Mesendoderm (in vitro differentiated cells): Measurements from ENCODE around the gene HS6ST1.

Source experiments
- DNase-seq: peaks from one replicate; pipeline ENCODE4 v3.0.0; 2013
- H2AK5ac ChIP-seq: 2 replicates; pipeline ENCODE4 v1.6.1; 2013; ENCODE audit warnings: low read length, inconsistent platforms
- H2BK120ac ChIP-seq: 2 replicates; pipeline ENCODE4 v1.6.1; 2013; ENCODE audit warnings: low read depth, mild to moderate bottlenecking, low read length, moderate library complexity, mixed read lengths
- H2BK15ac ChIP-seq: replicated peaks from 2 replicates; pipeline ENCODE4 v1.6.1; 2013; ENCODE audit warnings: low read depth, mild to moderate bottlenecking, moderate library complexity
- H2BK5ac ChIP-seq: 2 replicates; pipeline ENCODE4 v1.6.1; 2013; ENCODE audit warnings: low read length, inconsistent platforms
- H3K18ac ChIP-seq: 2 replicates; pipeline ENCODE4 v1.6.1; 2013; ENCODE audit warnings: mild to moderate bottlenecking, low read length, mixed read lengths
- H3K23ac ChIP-seq: one replicate; pipeline ENCODE4 v1.6.1; 2013; ENCODE audit warnings: low read length
- H3K27ac ChIP-seq: 2 replicates; pipeline ENCODE4 v1.5.1; 2013; ENCODE audit warnings: low read depth, mild to moderate bottlenecking, inconsistent platforms, low read length, moderate library complexity
- H3K27me3 ChIP-seq: 2 replicates; pipeline ENCODE4 v1.6.1; 2013; ENCODE audit warnings: low read length, control low read depth, mild to moderate bottlenecking, inconsistent platforms; ENCODE audit not compliant: insufficient read depth, poor library complexity
- H3K36me3 ChIP-seq: 2 replicates; pipeline ENCODE4 v1.6.1; 2013; ENCODE audit warnings: low read length, inconsistent platforms; ENCODE audit not compliant: control insufficient read depth, insufficient read depth
- H3K4ac ChIP-seq: one replicate; pipeline ENCODE4 v1.6.1; 2013; ENCODE audit warnings: low read depth, mild to moderate bottlenecking, low read length, moderate library complexity
- H3K4me1 ChIP-seq: 2 replicates; pipeline ENCODE4 v1.6.1; 2013; ENCODE audit warnings: low read depth, low read length, inconsistent platforms; ENCODE audit not compliant: control insufficient read depth
- H3K4me2 ChIP-seq: 2 replicates; pipeline ENCODE4 v1.6.1; 2013; ENCODE audit warnings: low read length
- H3K4me3 ChIP-seq: 2 replicates; pipeline ENCODE4 v1.5.1; 2013; ENCODE audit warnings: mild to moderate bottlenecking, low read length
- H3K56ac ChIP-seq: one replicate; pipeline ENCODE4 v1.6.1; 2013; ENCODE audit warnings: low read length
- H3K79me1 ChIP-seq: 2 replicates; pipeline ENCODE4 v1.6.1; 2013; ENCODE audit warnings: low read length, inconsistent platforms
- H3K79me2 ChIP-seq: 2 replicates; pipeline ENCODE4 v1.6.1; 2013; ENCODE audit warnings: mild to moderate bottlenecking, low read length; ENCODE audit not compliant: control insufficient read depth, insufficient read depth
- H3K9ac ChIP-seq: 2 replicates; pipeline ENCODE4 v1.6.1; 2013; ENCODE audit warnings: low read length, inconsistent platforms
- H4K5ac ChIP-seq: one replicate; pipeline ENCODE4 v1.6.1; 2013; ENCODE audit warnings: low read length
- H4K8ac ChIP-seq: one replicate; pipeline ENCODE4 v1.6.1; 2013; ENCODE audit warnings: low read depth, mild to moderate bottlenecking, control low read depth, low read length, moderate library complexity
- WGBS: extraction: QIAGEN DNeasy Blood & Tissue Kit; methylation state at CpG from one replicate; pipeline ENCODE4 v1.1.7; 2013; ENCODE audit warnings: low lambda C conversion rate, missing lambda C conversion rate; ENCODE audit not compliant: insufficient coverage; ENCODE audit errors: extremely low coverage; 5-methylcytosine and 5-hydroxymethylcytosine counted together

The HS6ST1 gene

GRCh38 chr2:128341621-128342020 lies 23.0 kb upstream of the HS6ST1 start:
- no peak overlapping the region for H3K4me3 ChIP-seq
- H2BK15ac ChIP-seq = no peak overlapping the region
- H3K56ac ChIP-seq = no peak overlapping the region
- no peak overlapping the region for H3K23ac ChIP-seq
- H2BK120ac ChIP-seq = no peak overlapping the region
- H2BK5ac ChIP-seq = no peak overlapping the region
- no peaks in the 10 kb centered on the region for H3K36me3 ChIP-seq
- H3K4me2 ChIP-seq = no peak overlapping the region
- H4K5ac ChIP-seq = no peak overlapping the region
- H3K4me1 ChIP-seq = no peaks in the 10 kb centered on the region
- WGBS = no CpG with 5 or more reads among the region's 3 CpGs
- H3K79me1 ChIP-seq = no peaks in the 10 kb centered on the region
- no peak overlapping the region for H3K9ac ChIP-seq
- no peaks in the 10 kb centered on the region for H3K79me2 ChIP-seq
- no peak overlapping the region for H2AK5ac ChIP-seq
- no peak overlapping the region for H4K8ac ChIP-seq
- no peak for DNase-seq
- H3K27me3 ChIP-seq = no peaks in the 10 kb centered on the region
- no peak overlapping the region for H3K4ac ChIP-seq
- no peak overlapping the region for H3K18ac ChIP-seq
- no peak overlapping the region for H3K27ac ChIP-seq

DNA sequence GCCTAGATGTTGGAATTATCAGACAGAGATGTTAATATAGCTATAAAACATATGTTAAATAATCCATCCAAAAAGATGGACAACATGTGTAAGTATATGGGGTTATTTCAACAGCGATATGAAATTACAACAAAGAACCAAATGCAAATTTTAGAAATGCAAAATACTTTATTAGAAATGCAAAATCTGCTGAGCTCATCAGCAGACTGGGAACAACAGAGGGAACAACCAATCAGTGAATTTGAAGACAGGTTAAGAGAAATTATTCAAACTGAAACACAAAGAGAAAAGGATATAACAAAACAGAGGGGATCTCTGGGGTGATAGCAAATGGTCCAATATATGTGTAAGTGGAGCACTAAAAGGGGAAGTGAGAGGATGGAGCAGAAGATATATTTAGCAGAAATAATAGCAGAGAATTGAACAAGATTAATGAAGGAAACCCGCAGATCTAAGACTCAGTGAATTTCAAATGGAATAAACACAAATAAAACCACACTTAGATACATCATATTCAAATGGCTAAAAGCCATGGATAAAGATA lies 13.5 kb upstream of the HS6ST1 start:
- H3K79me1 ChIP-seq = no peaks in the 10 kb centered on the region
- H4K5ac ChIP-seq = no peak overlapping the region
- H2BK5ac ChIP-seq = no peak overlapping the region
- H3K18ac ChIP-seq = no peak overlapping the region
- no peaks in the 10 kb centered on the region for H3K79me2 ChIP-seq
- no peak overlapping the region for H3K23ac ChIP-seq
- H3K27me3 ChIP-seq = no peaks in the 10 kb centered on the region
- no peak for DNase-seq
- H3K4ac ChIP-seq = no peak overlapping the region
- no peak overlapping the region for H3K56ac ChIP-seq
- no peak overlapping the region for H3K4me2 ChIP-seq
- H2BK120ac ChIP-seq = no peak overlapping the region
- no peaks in the 10 kb centered on the region for H3K36me3 ChIP-seq
- H3K4me1 ChIP-seq = no peaks in the 10 kb centered on the region
- H4K8ac ChIP-seq = no peak overlapping the region
- H3K27ac ChIP-seq = no peak overlapping the region
- WGBS = no CpG with 5 or more reads among the region's 2 CpGs
- H3K9ac ChIP-seq = no peak overlapping the region
- no peak overlapping the region for H3K4me3 ChIP-seq
- no peak overlapping the region for H2AK5ac ChIP-seq
- H2BK15ac ChIP-seq = no peak overlapping the region

DNA sequence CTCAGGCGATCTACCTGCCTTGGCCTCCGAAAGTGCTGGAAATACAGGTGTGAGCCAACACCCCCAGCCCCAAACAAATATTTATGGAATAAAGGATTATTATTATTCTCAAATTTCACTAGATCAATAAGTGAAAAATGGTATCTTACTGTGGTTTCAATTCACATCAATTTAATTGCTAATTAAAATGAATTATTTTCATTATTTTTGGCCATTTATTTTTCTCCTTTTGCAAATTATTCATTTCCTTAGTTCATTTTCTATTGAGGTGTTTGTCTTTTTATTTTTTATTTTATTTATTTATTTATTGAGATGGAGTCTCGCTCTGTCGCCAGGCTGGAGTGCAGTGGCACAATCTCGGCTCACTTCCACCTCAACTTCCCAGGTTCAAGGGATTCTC lies 11.9 kb upstream of the HS6ST1 start:
- no peak overlapping the region for H3K56ac ChIP-seq
- no peak for DNase-seq
- no peak overlapping the region for H3K18ac ChIP-seq
- no peaks in the 10 kb centered on the region for H3K27me3 ChIP-seq
- H2BK5ac ChIP-seq = no peak overlapping the region
- H2AK5ac ChIP-seq = no peak overlapping the region
- no peak overlapping the region for H3K4ac ChIP-seq
- WGBS = no CpG with 5 or more reads among the region's 5 CpGs
- H4K5ac ChIP-seq = no peak overlapping the region
- no peak overlapping the region for H3K4me2 ChIP-seq
- H3K27ac ChIP-seq = no peak overlapping the region
- no peak overlapping the region for H4K8ac ChIP-seq
- H3K9ac ChIP-seq = no peak overlapping the region
- no peak overlapping the region for H2BK120ac ChIP-seq
- H2BK15ac ChIP-seq = no peak overlapping the region
- no peaks in the 10 kb centered on the region for H3K4me1 ChIP-seq
- no peaks in the 10 kb centered on the region for H3K79me1 ChIP-seq
- H3K36me3 ChIP-seq = no peaks in the 10 kb centered on the region
- H3K79me2 ChIP-seq = no peaks in the 10 kb centered on the region
- no peak overlapping the region for H3K23ac ChIP-seq
- no peak overlapping the region for H3K4me3 ChIP-seq

DNA sequence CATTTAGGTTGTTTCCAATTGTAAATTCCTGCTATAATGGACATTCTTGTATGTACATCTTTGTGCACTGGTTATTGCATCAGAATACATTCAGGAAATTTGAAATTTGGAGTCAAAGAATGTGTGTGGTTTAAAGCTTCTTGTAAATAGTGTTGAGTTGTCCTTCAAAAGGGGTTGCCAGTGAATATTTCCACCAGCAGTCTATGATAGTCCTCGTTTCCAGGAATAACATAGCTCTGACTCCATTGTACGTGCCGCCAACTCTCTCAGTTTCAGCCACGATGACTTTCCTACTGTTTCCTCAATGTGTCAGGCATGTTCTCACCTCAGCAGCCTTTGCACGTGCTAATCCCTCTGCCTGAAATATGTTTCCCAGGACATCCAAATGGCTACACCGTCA lies 10.9 kb upstream of the HS6ST1 start:
- no CpG with 5 or more reads among the region's 6 CpGs for WGBS
- no peak overlapping the region for H2BK120ac ChIP-seq
- H2BK15ac ChIP-seq = no peak overlapping the region
- H3K23ac ChIP-seq = no peak overlapping the region
- no peak overlapping the region for H2AK5ac ChIP-seq
- H3K4ac ChIP-seq = no peak overlapping the region
- H3K18ac ChIP-seq = no peak overlapping the region
- H4K8ac ChIP-seq = no peak overlapping the region
- H3K36me3 ChIP-seq = no peaks in the 10 kb centered on the region
- H4K5ac ChIP-seq = no peak overlapping the region
- no peak overlapping the region for H2BK5ac ChIP-seq
- no peak for DNase-seq
- H3K9ac ChIP-seq = no peak overlapping the region
- H3K56ac ChIP-seq = no peak overlapping the region
- H3K79me1 ChIP-seq = no peaks in the 10 kb centered on the region
- no peak overlapping the region for H3K4me2 ChIP-seq
- H3K4me3 ChIP-seq = no peak overlapping the region
- no peak overlapping the region for H3K27ac ChIP-seq
- no peaks in the 10 kb centered on the region for H3K27me3 ChIP-seq
- no peaks in the 10 kb centered on the region for H3K4me1 ChIP-seq
- H3K79me2 ChIP-seq = no peaks in the 10 kb centered on the region

GRCh38 chr2:128327180-128327964 lies 8.7 kb upstream of the HS6ST1 start:
- Histone ChIP-seq H3K79me2 (no peaks in the 10 kb centered on the region), H3K4me3 (no peak overlapping the region), H2BK15ac (no peak overlapping the region), H3K23ac (no peak overlapping the region), H3K9ac (no peak overlapping the region), H3K27me3 (no peaks in the 10 kb centered on the region), H3K4me1 (peaks cover 1% of the 10 kb centered on the region), H3K4me2 (no peak overlapping the region), H3K56ac (no peak overlapping the region), H3K36me3 (no peaks in the 10 kb centered on the region), H4K5ac (no peak overlapping the region), H3K27ac (no peak overlapping the region), H3K79me1 (no peaks in the 10 kb centered on the region), H2BK5ac (no peak overlapping the region), H2AK5ac (no peak overlapping the region), H4K8ac (no peak overlapping the region), H3K18ac (no peak overlapping the region), H3K4ac (no peak overlapping the region), H2BK120ac (no peak overlapping the region)
- WGBS = no CpG with 5 or more reads among the region's 11 CpGs
- DNase-seq = no peak

DNA sequence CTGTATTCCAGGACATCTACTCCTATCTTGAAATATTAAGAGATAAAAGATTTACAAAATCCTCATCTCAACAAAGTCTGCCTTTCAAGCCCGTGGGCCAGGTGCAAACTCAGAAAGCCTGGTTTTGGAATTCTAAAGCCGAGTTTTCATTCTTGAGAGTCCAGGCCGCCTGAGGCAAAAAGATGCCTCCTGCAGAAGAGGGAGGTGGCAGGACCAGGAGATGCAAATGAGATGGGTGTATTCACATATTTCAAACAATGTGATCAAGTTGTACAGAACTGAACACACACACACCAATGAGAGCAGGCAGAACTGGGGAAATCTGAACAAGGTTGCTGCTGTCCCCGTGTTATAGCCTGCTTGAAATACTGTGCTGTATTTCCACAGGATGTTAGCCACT lies 7.7 kb upstream of the HS6ST1 start:
- Histone ChIP-seq H2BK5ac (no peak overlapping the region), H3K27ac (no peak overlapping the region), H2AK5ac (no peak overlapping the region), H3K4ac (no peak overlapping the region), H4K5ac (no peak overlapping the region), H3K79me1 (no peaks in the 10 kb centered on the region), H3K9ac (no peak overlapping the region), H3K4me2 (no peak overlapping the region), H3K18ac (no peak overlapping the region), H2BK120ac (no peak overlapping the region), H4K8ac (no peak overlapping the region), H3K4me1 (peaks cover 2% of the 10 kb centered on the region), H2BK15ac (no peak overlapping the region), H3K27me3 (no peaks in the 10 kb centered on the region), H3K23ac (no peak overlapping the region), H3K79me2 (no peaks in the 10 kb centered on the region), H3K4me3 (no peak overlapping the region), H3K36me3 (no peaks in the 10 kb centered on the region), H3K56ac (no peak overlapping the region)
- no peak for DNase-seq
- no CpG with 5 or more reads among the region's 4 CpGs for WGBS
